ENCODE measurements around the gene MPPED1. TPM values are rescaled to one million over a fixed set of nuclear protein-coding genes. Genes with fewer than 3 reads are reported as not detected.

The MPPED1 gene
- total and polyA plus RNA-seq, 2 experiments from 2014 or later: 0.30 to 0.97 TPM

DNA sequence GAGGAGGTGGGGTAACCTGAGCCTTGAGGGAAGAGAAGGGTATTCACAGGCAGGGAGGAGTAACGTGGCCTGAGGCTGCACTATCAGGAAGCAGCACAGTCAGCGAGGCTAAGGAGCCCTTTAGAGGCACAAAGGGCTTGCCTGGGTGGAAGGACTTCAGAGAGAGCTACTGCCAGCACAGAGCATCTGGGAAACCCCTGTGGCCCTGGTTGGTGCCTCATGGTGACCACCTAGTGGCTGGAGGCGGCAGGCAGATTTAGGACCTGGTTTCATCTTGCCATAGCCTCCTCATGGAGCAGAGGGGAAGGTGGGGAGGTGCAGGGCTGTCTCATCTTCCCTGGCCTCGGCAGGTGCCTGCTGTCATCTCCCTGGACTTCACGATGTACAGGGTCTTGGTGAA, 64.5 kb downstream of the MPPED1 start:
- H3K9me3 ChIP-seq (ENCODE audit: low read depth): no peaks in the 10 kb centered on the region
- H3K4me3 ChIP-seq: no peak overlapping the region
- no peaks in the 10 kb centered on the region for H4K20me1 ChIP-seq (ENCODE audit: insufficient read depth, poor library complexity, severe bottlenecking)
- H3K79me2 ChIP-seq: no peaks in the 10 kb centered on the region
- no peaks in the 10 kb centered on the region for H3K27me3 ChIP-seq
- DNase-seq (ENCODE audit: low spot score): no peak
- TF ChIP-seq EZH2 (IDR thresholded peaks at IDR 0.05; ENCODE audit: borderline replicate concordance): no peak
- TF ChIP-seq EZH2phosphoT487 (IDR thresholded peaks at IDR 0.05; ENCODE audit: low read depth, severe bottlenecking, unreplicated experiment): no peak
- TF ChIP-seq, protein P1, sequence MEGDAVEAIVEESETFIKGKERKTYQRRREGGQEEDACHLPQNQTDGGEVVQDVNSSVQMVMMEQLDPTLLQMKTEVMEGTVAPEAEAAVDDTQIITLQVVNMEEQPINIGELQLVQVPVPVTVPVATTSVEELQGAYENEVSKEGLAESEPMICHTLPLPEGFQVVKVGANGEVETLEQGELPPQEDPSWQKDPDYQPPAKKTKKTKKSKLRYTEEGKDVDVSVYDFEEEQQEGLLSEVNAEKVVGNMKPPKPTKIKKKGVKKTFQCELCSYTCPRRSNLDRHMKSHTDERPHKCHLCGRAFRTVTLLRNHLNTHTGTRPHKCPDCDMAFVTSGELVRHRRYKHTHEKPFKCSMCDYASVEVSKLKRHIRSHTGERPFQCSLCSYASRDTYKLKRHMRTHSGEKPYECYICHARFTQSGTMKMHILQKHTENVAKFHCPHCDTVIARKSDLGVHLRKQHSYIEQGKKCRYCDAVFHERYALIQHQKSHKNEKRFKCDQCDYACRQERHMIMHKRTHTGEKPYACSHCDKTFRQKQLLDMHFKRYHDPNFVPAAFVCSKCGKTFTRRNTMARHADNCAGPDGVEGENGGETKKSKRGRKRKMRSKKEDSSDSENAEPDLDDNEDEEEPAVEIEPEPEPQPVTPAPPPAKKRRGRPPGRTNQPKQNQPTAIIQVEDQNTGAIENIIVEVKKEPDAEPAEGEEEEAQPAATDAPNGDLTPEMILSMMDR (IDR thresholded peaks at IDR 0.05; ENCODE audit: poor library complexity): no peak
- no peak overlapping the region for H3K4me2 ChIP-seq
- 59% methylated on average over 5 of the region's 5 CpGs for whole genome bisulfite sequencing (ENCODE audit: low lambda C conversion rate, missing lambda C conversion rate)
- no peaks in the 10 kb centered on the region for H3K4me1 ChIP-seq (ENCODE audit: insufficient read depth)
- H3K9me2 ChIP-seq (replicated peaks; ENCODE audit: insufficient read depth): no peaks in the 10 kb centered on the region
- no peak overlapping the region for H3K27ac ChIP-seq
- no peaks in the 10 kb centered on the region for H3K36me3 ChIP-seq (replicated peaks; ENCODE audit: insufficient read depth, low read depth)
- H2AFZ ChIP-seq: no peak overlapping the region

DNA sequence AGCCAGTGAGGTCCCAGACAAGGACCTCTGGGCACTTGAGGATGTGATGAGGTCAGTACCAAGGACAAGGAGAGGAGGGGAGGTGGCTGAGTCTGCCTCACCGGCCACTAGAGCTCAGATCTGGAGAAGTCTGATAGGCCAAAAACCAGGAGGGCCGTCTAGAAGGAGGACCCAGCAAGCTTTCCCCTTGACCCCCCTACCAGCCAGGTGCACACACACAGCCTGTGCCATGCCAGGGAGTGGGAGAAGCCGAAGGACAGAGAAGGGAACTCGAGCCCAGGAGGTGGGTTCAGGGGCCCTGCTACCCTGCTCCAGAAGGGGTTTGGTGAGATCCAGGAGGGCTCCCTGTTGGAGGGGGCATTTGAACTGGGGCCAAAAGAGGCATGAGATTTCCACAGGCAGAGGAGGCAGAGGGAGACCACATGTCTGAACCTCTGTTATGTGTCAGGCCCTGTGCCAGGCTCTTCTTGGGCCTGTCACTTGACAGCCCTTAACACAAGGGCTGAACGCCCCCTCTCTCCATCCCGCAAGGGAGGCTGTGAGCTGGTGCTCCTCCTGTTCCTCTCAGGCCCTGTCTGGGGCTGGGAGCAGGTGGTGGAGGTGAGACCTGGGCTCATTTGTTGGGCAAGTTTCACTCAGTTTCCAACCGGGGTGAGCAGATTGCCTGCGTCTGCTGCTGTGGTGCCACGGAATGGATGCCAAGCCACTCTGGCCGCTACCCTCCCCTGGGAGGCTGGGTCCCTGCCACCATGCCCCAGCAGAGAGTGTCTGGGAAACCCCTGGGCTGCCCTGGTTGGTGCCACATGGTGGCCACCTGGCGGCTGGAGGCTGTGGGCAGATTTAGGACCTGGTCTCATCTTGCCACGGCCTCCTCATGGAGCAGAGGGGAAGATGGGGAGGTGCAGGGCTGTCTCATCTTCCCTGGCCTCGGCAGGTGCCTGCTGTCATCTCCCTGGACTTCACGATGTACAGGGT, 65.2 kb downstream of the MPPED1 start:
- no peaks in the 10 kb centered on the region for H4K20me1 ChIP-seq (ENCODE audit: insufficient read depth, poor library complexity, severe bottlenecking)
- no peak overlapping the region for H3K4me3 ChIP-seq
- H3K9me2 ChIP-seq (replicated peaks; ENCODE audit: insufficient read depth): no peaks in the 10 kb centered on the region
- no peak overlapping the region for H3K27ac ChIP-seq
- H3K79me2 ChIP-seq: no peaks in the 10 kb centered on the region
- 83% methylated on average over 14 of the region's 14 CpGs for WGBS (ENCODE audit: low lambda C conversion rate, missing lambda C conversion rate)
- H3K4me2 ChIP-seq: no peak overlapping the region
- H3K4me1 ChIP-seq (ENCODE audit: insufficient read depth): no peaks in the 10 kb centered on the region
- no peaks in the 10 kb centered on the region for H3K36me3 ChIP-seq (replicated peaks; ENCODE audit: insufficient read depth, low read depth)
- H3K27me3 ChIP-seq: no peaks in the 10 kb centered on the region
- H2AFZ ChIP-seq: no peak overlapping the region
- no peak for DNase-seq (ENCODE audit: low spot score)
- no peaks in the 10 kb centered on the region for H3K9me3 ChIP-seq (ENCODE audit: low read depth)
- TF ChIP-seq EZH2 (IDR thresholded peaks at IDR 0.05; ENCODE audit: borderline replicate concordance): no peak
- TF ChIP-seq, protein P1 (IDR thresholded peaks at IDR 0.05; ENCODE audit: poor library complexity): no peak
- TF ChIP-seq EZH2phosphoT487 (IDR thresholded peaks at IDR 0.05; ENCODE audit: low read depth, severe bottlenecking, unreplicated experiment): no peak

DNA sequence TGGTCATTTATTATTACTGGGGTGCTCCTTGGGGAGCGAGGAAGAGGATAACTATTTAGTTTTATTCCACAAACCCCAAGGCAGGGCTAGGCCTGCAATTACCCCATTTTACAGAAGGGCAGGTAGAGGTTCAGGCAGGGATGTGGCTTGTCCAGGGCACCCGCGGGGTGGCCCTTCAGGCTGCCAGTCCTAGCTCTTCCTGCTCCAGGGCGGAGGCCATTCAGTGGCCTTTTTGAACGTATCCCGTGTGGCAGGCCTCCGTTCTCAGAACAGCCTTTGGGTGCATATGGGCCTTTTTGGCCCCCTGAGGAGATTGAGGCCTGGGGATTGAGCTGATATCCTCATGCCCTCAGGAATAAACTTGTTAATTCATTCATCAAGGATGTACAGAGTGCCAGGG, 66.2 kb downstream of the MPPED1 start:
- TF ChIP-seq EZH2phosphoT487 (IDR thresholded peaks at IDR 0.05; ENCODE audit: low read depth, severe bottlenecking, unreplicated experiment) (no peak), EZH2 (IDR thresholded peaks at IDR 0.05; ENCODE audit: borderline replicate concordance) (no peak)
- TF ChIP-seq, protein P1 (IDR thresholded peaks at IDR 0.05; ENCODE audit: poor library complexity): no peak

More for the DNA sequence above, 66.2 kb downstream of the MPPED1 start:
- no peak overlapping the region for H3K4me3 ChIP-seq
- H3K27ac ChIP-seq: no peak overlapping the region
- H3K9me2 ChIP-seq (replicated peaks; ENCODE audit: insufficient read depth): no peaks in the 10 kb centered on the region
- H3K27me3 ChIP-seq: no peaks in the 10 kb centered on the region
- no peak overlapping the region for H3K4me2 ChIP-seq
- WGBS (ENCODE audit: low lambda C conversion rate, missing lambda C conversion rate): 92% methylated on average over 7 of the region's 7 CpGs
- H3K9me3 ChIP-seq (ENCODE audit: low read depth): no peaks in the 10 kb centered on the region
- H2AFZ ChIP-seq: no peak overlapping the region
- H3K4me1 ChIP-seq (ENCODE audit: insufficient read depth): no peaks in the 10 kb centered on the region
- no peaks in the 10 kb centered on the region for H3K79me2 ChIP-seq
- H4K20me1 ChIP-seq (ENCODE audit: insufficient read depth, poor library complexity, severe bottlenecking): no peaks in the 10 kb centered on the region
- H3K36me3 ChIP-seq (replicated peaks; ENCODE audit: insufficient read depth, low read depth): no peaks in the 10 kb centered on the region
- DNase-seq (ENCODE audit: low spot score): no peak

All from hepatocyte (in vitro differentiated cells).